ENCODE data around the gene RNASE7.

DNA sequence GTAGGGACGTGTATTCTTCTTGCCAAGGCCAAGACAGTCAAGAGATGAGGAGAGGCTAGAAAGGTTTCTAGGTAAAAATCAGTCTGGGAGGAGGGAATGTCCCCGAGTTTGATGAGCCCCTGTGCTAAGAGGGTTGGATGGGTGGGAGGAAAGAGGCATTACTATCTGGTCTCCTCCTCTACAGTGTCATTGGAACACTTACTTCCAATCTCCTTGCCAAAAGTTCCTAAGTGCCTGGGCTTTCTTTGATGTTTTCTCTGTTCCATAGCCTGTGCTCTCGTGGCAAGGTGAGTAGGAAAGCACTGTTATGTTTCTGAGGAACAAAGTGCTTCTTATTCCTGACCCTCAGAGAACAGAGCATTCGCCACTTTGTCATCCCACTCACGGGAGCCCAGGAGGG, 7.5 kb upstream of the RNASE7 start, which contains the start of gene RNASE13:
- no peak for TF ChIP-seq CTCF (conservative IDR thresholded peaks at IDR 0.05; ENCODE audit: low read depth, low read length)
- no peak for TF ChIP-seq EZH2phosphoT487 (IDR thresholded peaks at IDR 0.05; ENCODE audit: borderline replicate concordance, low read length)
